ENCODE measurements around the gene SPR.

Gene SPR

DNA sequence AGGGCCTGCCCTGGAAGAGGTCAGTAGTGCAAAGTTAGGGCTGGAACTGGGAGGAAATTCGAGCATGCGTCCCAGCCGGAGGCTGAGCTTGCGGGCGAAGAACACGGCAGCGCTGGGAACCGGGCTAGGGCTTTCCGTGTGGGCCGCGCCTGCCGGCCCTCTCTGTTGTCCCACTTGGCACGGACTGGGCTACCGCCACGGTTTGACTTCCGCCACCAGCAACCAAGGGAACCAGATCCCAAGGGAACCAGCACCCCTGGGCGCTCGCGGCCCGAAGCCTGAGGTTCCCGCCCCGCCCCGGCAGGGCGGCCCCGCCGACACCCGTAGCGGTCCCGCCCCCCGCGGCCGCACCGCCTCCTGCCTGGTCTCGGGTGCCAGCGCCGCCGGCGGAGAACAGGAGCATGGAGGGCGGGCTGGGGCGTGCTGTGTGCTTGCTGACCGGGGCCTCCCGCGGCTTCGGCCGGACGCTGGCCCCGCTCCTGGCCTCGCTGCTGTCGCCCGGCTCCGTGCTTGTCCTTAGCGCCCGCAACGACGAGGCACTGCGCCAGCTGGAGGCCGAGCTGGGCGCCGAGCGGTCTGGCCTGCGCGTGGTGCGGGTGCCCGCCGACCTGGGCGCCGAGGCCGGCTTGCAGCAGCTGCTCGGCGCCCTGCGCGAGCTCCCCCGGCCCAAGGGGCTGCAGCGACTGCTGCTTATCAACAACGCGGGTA lies at the start of gene SPR:
Gene SPR, plus strand, starts transcription at position 377 of the 708 bp plus-strand sequence. Its CDS starts 25 bp downstream, at position 402.
- peak; percentile 24 for DNase-seq

DNA sequence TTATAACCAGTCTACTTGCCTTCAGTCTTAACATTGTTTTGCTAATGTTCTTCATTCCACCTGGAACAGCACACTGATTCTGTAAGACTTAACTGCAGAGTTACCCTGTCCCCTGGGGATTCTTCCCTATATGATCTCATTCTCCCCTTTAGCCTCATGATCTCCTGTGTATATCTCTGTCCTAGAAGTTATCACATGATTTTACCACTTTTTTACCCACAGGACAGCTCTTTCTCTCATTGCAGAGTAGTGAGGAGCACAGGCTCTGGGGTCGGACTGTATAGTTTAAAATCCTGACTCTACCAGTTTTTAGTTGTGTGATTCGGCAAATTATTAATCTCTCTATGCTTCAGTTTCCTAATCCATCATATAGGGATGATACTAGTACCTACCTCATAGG lies 47.1 kb upstream of the SPR start:
- no peak for DNase-seq

DNA sequence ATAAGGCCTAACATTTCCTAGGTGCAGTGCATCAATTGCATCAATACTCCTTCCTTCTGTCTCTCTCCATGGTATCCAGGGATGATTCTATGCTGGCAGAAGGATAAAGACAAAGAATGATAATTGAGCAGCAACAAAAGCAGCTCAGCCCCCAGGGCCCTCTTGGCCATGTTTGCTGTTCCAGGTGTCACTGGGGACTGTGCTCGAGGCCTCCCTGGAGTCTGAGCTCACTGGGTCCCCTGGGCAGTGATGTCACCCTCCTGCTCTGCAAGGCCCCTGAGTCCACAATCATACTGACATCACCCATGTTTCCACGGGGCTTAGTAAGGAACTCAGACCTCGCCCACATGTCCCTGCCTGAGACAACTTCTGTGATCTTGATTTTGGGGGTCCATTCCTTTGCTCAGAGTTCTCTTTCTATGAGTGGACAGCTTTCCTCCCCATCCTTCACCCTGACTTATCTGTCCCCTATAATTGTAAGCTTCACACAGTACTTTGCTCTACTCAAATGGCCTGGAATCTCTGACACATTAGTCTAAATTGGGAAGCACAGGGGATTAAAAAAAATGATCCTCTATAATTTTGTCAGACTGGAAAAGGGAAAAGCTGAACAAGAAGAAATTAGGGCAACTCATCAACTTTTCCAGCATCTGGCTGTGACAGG lies 45.6 kb upstream of the SPR start:
- no peak for DNase-seq

DNA sequence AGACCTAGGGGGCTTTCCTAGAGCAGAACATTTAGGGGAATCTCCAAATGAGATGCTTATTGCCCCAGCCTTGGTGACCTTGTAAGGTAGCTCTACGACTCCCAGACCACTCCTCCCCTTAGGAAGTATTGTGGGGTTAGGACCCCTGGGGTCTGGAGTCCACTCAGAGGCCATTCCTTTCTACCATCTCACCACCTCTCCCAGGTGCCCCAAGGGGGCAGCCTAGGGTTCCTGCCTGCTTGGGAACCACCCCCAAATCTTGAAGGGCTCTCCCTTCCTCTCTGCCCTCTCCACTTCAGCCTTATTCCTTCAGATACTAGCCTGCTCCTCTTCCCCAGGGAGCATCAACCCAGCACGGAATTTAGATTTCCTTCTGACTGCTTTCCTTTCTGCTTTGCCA lies 43.9 kb upstream of the SPR start:
- no peak for DNase-seq

DNA sequence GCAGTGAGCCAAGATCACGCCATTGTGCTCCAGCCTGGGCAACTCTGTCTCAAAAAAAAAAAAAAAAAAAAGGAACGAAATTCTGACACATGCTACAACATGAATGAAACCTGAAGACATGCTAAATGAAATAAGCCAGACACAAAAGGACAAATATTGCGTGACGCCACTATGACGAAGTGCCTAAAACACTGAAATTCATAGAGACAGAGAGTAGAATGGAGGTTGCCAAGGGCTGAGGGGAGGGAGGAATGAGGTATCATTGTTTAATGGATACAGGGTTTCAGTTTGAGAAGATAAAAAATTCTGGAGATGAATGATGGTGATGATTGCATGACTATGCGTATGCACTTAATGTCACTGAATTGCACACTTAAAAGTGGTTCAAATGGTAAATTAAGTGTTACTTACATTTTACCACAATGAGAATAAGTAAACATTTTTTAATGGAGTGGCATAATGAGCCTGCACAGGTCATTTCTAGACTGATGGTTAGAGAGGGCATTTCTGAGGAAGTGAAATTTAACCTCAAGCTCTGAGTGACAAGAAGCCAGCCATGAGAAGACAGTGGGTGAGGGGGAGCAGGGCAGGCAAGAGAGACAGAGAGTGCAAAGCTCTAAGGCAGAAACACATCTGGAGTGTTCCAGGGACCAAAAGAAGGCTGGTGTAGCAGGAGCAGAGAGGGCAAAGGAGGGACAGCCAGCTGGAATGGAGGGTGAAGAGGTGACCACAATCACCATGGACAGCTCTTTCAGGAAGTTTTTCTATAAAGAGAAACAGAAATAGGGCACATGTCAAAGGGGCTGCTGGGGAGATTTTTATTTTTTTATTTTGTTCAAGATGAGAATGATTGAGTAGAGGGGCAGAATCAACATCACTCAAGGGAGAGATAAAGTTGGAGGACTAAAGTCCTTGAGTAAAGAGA lies 40.8 kb upstream of the SPR start:
- DNase-seq, result no peak

DNA sequence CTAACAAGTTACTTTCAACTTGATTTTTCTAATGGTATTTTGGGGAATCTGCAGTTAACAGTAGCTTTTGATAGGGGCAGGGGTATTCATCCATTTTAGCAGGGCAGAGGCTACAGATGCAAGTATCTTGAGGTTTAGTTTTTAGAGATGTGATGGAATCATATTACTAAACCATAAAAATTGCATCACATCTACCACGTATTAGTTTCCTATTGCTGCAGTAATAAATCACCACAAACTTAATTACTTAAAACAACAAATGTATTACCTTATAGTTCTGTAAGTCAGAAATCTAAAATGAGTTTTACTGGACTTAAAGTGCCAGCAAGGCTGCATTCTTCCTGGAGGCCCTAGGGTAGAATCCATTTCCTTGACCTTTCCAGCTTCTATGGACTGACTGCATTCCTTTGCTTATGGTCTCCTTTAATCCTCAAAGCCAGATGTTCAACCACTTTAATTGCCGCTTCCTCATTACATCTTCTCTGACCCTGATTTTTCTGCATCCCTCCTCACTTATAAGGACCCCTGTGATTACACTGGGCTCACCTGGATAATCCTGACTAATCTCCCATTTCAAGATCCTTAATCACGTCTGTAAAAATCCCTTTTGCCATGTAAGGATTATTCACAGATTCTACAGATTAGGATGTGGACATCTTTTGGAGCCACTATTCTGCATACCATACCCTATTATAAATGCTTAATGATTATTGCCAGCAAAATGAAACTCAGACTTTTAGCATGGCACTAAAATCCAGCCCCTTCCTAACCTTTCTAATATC lies 39.5 kb upstream of the SPR start:
- DNase-seq, result no peak

DNA sequence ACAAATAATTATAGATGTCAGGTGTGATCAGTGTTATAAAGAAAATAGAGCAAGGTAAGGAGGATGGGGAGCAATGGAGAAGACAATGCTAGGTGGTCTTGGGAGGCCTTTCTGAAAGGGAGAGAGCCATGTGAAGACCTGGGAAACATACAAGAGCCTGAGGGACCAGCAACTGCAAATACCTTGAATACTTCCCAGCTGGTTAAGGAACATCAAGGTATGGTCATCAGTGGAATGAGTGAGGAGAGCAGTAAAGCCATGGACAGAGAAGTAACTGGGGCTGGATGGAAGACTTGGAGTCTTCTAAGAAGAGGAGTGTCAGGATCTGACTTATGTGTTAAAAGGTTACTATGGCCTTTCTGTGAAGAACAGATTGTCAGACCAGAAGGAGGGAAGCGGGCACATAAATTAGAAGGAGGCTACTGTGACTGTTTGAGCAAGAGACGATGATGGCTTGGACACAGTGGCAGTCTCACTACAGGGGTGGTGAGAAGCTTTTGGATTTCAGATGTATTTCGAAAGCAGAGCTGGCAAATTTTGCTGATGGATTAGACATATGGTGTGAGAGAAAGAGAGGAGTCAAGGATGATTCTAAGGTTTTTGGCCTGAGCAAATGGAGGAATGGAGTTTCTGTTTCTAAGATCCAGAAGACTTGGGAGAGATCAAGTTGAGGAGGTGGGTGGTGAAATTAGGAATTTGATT lies 38.6 kb upstream of the SPR start:
- DNase-seq, result no peak

DNA sequence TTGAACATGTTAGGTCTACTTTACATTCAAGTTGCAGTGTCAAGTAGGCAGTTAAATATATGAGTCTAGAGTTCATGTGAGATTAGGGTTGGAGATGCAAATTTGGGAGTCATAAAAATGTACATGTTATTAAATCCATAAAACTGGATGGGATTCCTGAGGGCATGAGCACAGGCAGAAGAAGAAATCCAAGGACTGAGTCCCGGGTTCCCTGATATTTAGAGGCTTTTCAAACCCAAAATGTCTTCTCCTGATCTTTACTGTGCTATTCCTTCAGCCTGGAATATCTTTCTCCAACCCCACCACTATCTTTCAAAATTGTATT lies 38.1 kb upstream of the SPR start:
- no peak for DNase-seq

DNA sequence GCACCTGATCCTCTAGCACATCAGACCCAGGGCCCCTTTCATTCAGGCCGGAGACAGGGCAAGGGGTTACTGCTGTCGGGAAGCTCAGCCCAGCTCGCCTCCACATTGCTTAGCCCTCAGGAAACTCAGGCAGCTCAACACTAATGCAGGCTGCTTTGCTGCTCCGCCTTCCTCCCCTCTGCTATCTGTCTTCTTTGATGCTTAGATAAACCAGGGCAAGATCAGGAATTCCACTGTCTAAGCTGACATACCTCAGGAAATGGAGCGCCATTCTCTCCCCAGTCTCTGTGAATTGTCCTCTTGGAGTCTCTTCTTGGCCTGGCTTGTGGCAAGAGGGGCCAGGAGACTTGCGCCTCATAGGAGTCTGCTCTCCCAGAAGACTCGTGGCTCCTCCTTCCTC lies 35.9 kb upstream of the SPR start:
- no peak for DNase-seq

DNA sequence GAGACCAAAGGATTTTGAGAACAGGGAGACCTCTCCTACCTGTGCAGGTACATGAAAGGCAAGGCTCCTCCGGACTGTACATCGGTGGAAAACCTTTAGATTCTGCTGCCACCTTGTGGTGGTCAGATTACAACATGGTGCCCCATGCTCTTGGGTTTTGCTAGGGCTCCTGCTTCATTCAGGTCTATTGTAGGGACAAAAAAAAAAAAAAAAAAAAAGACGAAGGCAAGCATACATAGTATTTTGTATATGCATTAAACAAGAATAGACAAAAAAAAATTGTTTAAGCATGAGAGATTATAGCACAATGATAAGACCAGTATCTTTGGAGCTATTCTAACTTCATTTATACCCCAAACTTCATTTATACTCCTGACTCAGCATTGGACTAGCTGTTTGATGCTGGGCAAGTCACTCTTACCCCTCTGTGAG lies 27.4 kb upstream of the SPR start:
- DNase-seq, result peak; percentile 42

DNA sequence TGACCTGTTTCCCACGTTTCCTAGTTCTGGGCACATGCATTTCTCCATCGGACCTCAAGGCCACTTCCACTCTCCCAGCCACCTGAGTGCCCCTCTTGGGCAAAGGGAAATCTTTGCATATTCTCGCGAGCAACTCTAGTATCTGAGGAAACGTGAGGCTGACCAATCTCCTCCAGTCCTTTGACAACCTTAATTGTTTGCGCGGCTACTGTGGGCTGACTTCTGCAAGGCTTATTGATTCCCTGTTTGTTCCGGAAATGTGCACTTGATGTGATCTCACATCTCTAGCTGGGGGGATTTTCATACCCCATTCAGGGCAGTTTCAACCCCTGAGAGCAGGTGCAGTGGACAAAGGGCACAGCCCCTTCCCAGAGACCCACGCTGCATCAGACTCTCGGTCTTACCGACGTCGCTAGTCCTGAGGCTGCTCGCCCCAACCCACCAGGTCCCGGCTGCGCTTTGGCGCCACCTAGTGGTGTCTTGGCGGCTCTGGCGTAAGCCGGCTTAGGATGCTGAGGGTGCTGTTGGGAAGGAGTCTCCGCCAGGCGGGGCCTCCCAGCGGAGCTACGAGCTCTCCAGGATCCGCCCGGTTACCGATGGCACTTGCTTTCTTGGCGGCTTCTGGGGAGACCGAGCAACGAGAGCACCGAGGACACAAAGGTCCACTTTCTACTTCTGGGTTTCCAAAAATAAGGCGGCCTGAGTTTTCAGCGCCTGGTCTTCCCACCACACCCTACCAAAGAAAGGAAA lies 24.8 kb upstream of the SPR start:
- DNase-seq, result peak; percentile 77

DNA sequence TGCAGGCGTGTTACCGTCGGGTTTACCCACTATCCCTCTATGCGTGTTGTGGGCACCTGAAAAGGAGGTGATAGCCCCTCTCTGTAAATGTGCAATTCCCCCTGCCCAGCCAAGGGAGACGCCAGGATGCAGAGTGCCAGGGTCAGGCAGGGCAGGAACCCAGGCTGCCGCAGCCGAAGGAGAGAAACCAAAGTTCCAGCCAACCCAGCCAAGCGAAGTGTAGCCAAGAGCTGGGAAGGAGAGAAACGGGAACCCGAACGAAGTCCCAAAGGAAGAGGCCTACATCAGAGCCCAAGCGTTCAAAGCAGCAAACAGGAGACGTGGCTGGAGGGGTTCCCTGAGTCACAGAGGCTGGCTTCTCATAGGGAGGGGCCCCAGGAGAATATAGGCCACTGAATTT lies 24.2 kb upstream of the SPR start:
- DNase-seq, result no peak

DNA sequence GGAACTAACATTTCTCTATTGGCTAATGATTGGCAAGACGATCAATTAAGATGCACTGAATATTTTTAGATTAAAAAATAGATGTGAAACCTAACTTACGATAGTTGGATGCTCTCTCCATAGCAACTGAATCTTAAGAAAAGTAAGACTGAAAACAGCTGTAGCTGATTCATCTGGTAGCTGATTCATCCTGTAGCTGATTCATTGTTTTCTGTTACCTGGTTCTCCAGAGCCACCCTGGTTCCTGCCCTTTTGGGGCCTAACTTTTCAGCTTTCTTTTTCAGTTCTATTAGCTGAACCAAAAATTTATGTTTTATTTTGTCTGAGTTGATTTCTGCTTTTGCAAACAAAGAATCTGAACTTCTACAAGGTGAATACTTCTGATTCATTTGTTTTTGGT lies 22.7 kb upstream of the SPR start:
- DNase-seq, result no peak

DNA sequence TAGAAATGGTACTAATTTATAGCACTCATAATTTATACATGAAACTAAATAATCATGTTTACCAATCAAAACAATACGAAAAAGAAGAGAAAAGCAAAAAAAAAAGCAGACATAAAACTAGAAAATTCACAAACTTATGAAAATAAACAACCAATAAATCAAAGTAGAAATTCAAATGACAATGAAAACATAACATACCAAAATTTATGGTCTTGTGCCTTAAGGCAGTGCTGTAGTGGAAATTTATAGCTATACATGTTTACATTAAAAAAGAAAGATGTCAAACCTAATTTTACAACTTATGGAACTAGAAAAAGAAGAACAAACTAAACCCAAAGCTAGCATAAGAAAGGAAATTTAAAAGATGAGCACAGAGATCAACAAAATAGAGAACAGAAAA lies 16.1 kb upstream of the SPR start:
- DNase-seq, result no peak

DNA sequence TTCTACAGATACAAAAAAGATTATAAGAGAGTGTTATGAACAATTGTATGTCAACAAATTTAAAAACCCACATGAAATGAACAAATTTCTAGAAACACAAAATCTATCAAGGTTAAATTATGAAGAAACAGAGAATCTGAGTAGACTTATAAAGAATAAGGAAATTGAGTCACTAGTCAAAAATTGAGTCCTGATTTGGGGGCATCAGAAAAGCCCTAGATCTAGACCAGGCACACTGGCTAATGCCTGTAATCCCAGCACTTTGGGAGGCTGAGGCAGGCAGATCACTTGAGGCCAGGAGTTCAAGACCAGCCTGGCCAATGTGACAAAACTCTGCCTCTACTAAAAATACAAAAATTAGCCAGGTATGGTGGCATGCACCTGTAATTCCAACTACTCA lies 15.3 kb upstream of the SPR start:
- no peak for DNase-seq

DNA sequence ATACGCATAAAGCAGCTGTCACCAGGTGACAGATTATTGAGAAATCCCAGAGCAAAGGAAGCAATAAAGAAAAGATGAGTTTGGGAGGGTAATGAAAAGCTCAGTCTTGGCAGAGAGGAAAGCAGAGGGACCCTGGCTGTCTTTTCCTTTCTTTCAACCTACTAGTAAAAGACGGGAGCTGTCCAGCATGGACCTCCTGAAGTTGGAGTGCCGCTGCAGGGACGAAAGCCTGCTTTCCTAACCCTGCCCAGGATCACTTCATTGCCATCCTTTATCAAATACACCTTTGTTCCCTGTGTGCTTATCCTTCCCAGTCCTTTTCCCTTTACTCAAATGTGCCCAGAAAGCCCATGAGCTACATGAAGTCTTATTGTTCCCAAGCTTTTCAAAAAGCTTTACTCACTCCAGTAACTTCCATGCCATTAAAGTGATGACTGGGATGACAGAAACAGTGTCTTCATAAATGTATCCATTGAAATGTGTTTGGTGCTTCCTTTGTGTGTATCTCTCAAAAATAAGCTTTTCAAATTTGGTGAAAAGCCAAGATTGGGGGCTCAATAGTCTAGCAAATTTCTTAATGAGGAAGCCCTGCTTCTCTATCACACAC lies 3.7 kb upstream of the SPR start:
- no peak for DNase-seq

DNA sequence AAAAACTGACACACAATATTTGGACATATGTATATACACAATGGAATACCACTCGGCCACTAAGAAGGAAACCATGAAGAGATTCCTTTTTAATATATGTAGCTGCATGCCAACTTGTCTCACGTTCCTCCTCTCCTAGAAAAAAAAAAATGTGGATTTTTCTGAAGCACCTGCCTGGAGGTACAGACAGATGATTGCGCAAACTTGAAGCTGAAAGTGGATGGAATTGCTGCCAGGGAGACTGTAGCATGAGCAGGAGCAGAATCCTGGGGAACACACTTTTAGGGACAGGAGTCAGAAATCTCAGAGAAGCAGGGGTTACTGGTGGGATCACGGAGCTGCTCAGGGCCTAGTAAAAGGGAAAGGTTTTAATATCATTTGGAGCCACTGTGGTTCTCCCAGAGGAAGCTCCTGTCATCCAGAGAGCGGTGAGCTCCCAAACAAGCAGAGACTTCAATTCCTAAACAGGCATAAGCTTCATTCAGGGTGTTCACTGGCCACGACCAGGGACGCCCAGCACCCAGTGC lies 640 bp upstream of the SPR start:
- DNase-seq, result no peak

DNA sequence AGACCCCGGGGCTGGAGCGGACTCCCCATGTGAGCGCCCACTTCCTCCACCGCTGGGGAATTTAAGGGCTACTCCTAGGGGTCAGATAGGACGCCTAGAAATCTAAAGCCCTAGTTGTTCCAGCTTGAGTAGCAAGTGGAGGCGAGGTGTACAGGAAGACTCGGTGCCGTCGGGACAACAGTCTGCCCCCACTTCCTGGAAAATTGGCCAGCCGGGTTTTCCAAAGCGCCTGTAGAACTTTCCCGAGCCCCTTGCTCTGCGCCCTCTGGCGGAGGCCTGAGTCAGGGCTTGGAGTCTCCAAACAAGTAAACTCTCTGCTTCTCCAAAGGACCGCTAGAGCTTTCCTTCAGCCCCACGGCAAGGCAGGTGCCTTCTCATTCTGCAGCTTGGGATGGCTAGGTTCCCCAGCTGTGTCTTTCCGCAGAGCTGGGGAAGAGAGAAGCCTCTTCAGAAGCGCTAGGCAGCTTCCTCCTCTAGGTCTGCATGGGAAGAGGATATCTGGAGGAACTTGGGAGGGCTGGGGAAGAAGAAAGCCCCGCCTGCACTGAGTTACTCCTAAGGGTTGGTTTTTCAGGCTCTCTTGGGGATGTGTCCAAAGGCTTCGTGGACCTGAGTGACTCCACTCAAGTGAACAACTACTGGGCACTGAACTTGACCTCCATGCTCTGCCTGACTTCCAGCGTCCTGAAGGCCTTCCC lies 681 bp downstream of the SPR start:
- DNase-seq, result peak; percentile 30

DNA sequence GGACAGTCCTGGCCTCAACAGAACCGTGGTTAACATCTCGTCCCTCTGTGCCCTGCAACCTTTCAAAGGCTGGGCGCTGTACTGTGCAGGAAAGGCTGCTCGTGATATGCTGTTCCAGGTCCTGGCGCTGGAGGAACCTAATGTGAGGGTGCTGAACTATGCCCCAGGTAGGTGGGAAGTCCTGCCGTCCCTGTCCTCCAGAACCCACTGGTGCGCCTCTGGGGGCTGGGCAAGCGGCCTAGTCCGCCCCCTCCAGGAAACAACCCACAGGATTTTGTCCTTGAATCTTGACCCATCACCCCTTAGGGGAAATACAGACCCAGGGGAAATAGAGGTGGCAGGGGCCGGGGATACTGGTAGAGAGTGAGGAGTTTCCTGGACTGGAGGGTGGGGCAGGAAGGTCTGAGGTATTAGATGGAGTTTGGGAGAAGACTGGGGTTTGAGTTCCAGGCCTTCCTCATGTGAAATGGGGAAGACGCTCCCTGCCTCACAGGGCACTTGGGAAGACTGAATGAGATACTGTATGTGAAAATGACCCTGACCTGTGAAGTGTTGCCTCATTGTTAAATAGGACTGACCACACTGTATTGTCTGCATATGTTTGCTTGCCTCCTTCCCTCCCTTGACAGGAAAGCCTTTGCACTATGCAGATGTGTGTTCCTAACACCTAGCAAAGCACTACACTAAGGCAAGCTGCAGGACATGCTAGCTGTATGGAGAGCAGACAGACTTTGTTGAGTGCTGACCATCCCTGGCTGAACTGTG lies 1.4 kb downstream of the SPR start:
- DNase-seq, result no peak

DNA sequence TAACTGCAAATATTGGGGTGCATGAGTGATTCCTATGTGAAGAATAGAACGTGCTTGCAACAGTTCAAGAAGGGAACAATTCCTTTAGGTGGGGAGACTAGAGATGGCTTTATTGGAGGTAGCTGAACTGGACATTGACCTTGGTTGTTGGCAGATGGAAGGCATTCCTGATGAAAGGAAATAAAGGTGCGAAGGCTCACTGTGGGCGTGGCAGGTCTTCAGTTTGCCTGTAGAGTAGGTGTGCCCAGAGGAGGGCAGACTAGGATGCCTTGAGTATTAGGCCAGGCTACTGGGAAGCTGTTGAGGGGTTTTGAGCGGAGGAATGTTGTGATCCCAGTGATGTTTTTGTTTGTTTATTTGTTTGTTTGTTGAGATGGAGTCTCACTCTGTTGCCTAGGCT lies 2.8 kb downstream of the SPR start:
- DNase-seq, result no peak

All from CD4-positive, alpha-beta T cell treated with Interferon gamma for 1 hour (primary cell).